ENCODE measurements around the gene MIGA2.
"Not testable (repeated sequence)": the region's sequence is repeated elsewhere in the genome, so short reads cannot be mapped to it uniquely, and the experiment has no call there.

Gene MIGA2

DNA sequence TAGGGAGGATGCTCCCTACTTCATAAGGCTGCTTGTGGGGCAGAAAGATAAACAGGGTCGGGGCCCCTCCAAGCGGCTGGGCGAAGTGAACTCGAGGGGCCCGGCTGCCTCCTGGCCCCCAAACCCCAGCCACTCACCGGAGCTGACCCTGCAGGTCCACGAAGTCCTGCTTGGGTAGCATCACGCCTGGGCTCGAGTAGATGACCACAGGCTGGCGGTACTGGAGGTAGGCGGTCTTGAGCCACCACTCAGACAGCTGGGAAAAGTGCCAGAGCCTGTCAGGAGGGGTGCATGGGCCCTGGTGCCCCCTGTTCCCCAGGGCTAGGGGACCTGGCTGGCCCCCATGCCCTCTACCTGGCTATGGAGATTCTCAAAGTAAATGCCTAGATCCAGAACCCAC is 67.6 kb downstream of the MIGA2 start:
- DNase-seq = no peak

DNA sequence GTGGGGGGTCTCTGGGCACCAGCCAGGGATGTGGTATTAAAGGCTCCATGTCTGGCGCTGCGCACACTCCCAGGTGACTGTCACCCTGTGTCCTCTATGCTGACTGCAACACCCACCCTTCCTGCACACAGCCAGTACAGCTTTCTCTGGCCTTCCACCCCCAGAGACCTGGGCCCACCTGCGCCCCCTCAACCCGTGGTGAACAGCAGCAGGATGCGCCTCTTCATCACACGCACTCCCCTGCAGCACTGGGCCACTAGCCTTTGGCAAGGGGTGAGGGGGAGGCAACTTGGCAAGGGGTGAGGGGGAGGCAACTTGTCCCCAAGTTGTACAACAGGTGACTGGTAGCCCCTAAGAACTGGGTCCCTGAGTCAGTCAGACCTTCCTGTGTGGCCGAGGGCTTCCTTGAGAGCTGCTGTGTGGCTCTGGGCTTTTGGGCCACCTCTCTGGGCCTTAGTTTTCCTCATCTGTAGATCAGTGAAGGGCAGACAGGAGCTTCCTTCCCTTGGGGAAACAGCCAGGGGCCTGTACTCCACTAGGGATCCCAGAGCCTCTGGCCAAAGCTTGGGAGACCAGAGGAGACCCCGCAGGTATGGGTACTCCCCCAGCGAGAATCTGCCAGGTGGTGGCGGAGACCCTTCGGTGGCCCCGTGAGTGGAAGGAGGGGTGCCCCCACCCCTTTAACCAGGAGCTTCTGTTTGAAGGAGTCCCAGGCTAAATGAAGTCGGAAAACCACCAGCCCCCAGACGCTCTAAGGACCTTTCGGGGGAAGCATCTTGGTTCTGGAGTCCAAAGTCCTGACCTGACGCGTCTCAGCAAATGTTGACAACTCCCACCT is 69.7 kb downstream of the MIGA2 start:
- DNase-seq = no peak

DNA sequence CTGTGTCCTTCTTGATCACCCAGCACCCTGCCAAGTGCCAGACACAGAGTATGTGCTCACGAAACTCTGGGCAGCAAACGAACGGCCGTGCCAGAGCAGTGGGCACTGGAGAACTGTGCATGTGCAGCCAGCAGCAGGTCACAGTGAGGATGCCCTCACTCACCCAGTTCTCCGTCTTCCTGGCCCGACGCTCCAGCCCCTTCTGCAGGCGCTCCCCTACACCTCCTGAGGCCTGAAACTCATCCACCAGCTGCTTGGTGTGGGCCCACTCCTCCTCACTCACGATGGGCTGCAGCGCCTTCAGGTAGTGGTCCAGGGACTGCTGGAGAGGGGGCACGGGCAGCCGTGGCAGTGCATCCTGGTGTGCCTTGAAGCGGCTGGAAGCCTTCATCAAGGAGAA is 71.2 kb downstream of the MIGA2 start:
- no peak for DNase-seq

DNA sequence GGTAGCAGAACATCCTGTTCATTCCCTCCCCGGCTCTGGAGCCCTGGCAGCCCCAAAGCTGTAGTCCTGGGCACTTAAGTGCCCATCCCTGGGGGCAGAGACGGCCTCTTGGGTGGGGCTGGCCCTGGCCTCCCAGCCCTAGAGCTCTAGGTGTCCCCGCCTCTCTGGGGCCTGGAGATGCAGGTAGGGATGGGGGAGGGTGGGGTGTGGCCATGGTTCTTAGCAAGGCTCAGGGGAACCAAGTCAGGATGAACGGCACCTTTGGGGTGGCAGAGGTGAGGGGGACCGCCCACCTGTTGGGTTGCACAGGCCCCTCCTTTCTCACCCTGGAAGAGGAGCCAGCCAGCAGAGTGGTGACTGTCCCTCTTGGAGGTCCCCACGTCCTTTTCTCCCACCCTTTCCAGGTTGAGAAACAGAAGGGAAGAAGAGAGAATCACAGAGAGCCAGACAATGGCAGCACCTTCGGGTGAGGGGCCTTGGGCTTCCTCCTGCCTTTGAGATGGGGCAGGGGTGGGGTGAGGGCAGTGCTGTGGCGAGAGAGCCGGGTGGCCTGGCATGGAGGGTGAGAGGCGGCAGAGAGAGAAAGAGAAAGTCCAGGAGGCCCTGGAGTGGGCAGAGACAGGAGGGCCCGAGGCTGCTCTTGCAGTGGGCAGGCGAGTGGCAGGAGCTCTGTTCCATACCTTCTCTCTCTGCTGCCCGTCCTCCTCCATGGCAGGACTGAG is 71.8 kb downstream of the MIGA2 start:
- no peak for DNase-seq

DNA sequence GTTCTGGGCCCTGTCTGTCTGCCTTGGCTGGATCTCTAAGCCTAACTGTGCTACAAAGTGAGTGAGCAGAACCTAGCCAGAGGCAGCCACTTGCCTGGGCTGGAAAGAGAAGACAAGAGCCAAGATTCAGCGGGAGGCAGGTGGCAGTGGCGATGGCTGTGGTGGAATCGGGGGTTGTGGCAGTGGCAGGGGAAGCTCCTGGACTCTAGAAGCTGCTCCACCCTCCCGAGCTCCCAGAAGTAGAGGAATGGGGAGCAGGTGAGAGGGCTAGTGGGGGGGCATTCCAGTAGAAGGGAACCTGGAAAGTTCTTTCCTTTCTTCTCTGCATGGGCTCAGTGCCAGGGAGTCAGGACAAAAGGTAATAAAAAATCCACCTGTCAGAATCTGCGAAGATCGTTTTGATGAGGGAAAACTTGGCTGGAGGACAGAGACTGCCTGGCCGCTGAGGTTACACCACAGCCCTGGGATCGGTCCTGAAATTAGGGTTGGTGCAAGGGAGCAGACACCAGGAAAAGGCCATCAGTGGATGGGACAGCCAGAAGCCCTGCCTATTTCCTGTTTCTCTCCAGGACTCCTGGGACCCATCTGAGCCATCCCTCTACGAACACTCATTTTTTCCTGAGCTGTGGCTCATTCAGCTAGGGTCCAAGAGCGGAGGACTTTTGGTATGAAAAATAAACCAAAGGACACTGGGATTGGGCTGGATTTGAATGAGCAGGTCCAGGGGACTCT is 72.5 kb downstream of the MIGA2 start:
- DNase-seq = no peak

DNA sequence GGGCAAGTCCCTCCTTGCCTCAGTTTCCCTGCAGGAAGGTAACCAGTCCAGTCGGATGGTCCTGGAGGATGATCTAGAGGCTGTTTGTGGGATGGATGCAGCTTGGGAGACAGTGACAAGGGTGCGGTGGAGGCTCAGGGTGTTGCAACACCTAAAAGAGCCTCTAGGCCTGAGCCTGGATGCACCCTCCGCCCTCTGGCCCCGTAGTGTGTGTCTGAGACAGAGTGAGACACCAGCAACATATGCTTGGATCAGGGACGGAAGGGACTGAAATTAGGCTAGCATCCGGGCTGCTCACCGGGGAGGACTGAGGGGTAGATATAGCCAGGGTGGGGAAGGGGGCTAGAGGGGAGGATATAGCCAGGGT is 73.1 kb downstream of the MIGA2 start:
- no peak for DNase-seq

DNA sequence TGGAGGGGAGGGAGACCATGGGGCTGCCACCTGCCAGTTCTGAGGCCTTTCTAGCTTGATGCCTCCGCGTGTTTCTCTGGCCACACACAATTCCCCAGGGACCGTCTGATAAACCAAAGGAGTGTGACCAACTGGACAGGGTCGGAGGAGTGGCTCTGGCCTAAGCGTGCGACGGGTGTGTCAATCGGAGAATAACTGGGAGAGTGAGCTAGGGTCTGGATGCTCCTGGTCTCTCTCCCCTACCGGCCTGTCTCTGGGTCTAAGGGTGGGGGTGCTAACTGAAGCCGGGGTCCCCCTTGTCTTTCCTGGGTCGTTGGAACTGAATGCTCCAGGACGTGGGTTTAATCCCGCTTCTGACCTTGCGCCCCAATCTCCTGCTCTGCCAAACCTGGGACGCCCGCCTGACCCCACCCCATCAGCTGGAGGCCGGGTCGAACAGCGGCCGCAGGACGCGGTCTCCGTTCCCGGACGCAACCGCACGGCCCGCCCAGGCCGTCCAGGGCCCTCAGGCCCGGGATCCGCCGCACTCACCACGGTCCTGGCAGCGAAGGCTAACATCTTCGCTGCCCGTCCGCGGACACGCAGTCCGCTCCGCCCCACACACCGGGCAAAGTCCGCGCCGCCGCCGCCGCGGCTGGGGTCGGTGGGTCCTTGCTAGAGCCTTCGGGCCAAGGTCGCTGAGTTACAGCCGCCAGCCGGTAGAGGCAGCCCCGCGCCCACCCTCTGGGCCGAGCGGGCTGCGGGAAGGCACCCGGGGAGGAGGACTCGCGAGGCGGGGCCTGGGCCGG is 73.7 kb downstream of the MIGA2 start:
- DNase-seq = no peak

DNA sequence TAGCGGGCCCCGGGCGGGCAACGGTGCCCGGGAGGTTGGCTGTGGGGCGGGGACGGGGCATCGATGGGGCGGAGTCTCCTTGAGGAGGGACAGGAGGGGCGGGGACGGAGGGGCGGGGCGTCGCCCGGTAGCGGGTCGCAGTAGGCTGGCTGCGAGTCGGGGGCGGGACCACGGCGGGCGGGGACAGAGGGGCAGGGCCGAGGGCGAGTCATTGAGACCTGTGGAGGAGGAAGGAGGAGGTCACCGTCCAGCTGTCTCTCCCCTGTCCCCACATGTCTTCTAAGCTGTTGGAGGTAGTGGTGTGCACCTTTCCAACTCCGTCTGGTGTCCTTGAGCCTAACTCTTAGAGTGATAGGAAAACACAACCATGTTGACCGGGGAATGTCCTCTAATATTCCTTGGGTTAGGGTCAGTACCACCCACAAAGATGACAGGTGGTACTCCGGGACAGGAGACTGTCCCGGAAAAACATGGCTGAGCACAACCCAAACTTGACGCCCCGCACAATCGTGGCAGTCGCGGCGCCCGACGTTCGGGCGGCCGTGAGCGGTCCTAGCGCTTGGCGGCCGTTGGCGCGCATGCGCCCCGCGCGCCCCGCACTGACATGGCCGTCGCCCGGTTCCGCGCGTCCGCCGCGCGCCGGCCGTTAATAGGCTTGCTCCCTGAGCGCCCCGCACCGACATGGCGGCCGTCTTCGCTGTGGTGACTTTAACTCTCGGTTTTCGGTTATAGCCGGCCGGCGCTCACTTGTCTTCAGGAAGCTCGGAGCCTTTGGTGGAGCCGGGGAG is 74.5 kb downstream of the MIGA2 start, which contains the start of the genes CRAT and PTPA:
CRAT (minus strand) TSS at position 54 of the 788 bp plus-strand sequence. CDS start 284 bp downstream, outside the sequence.
PTPA (plus strand) TSS at position 676 of the 788 bp plus-strand sequence. CDS start 186 bp downstream, outside the sequence.
- DNase-seq = peak; percentile 69

DNA sequence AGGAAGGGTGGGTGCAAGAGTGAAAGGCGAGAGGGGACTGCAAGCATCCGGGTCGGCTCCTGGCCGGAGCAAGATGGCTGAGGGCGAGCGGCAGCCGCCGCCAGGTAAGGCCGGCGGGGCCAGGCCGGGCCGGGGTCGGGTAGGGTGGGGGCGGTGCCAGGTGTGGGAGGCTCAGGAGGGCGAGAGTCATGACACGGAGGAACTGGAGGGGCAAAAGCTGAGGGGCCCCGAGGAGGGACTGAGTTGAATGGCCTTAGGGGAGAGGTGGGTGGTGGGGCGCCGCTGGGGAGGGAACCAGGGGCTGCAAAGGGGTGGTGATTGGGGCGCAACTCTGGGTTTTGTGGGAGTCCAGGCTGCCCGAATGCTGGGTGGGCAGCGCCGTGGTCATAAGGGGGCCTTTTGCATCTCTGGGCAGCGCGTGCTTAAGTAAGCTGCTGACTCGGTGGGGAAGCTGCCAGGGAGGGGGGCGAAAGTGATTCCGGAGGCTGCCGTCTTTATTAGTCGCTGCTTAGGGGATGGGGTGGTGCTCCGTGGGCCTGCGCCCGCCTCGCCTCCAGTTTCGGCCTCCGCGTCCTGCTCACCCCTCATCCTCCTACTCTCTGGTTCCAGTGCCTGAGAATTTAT is 75.2 kb downstream of the MIGA2 start:
- no peak for DNase-seq

DNA sequence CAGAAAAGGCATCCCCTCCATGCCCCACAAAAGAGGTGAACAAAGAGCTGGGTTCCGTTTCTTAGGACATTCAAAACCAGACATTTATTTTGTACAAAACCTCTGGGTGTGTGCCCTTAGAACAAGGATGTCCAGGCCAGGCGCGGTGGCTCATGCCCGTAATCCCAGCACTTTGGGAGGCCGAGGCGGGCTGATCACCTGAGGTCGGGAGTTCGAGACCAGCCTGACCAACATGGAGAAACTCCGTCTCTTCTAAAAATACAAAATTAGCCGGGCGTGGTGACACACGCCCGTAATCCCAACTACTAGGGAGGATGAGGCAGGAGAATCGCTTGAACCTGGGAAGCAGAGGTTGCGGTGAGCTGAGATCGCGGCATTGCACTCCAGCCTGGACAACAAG is 76.1 kb downstream of the MIGA2 start:
- not testable (repeated sequence) for DNase-seq

DNA sequence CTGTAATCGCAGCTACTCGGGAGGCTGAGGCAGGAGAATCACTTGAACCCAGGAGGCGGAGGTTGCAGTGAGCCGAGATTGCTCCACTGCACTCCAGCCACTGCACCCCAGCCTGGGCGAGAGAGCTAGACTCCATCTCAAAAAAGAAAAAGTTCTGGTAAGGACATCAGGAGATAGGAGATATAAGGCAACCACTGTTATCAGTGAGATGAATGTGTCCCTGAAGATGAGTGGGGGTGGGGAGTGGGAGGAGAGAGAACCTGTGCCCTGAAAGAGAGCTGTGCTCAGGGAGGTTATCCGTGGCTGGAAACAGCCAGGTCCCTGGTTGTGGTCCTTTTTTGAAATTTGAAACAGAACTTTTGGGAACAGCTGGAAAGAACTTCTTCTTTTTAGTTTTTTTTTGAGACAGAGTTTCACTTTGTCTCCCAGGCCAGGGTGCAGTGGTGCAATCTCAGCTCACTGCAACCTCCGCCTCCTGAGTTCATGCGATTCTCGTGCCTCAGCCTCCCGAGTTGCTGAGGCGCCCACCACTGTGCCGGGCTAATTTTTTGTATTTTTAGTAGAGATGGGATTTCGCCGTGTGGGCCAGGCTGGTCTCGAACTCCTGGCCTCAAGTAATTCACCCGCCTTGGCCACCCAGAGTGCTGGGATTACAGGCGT is 77.3 kb downstream of the MIGA2 start:
- no peak for DNase-seq

DNA sequence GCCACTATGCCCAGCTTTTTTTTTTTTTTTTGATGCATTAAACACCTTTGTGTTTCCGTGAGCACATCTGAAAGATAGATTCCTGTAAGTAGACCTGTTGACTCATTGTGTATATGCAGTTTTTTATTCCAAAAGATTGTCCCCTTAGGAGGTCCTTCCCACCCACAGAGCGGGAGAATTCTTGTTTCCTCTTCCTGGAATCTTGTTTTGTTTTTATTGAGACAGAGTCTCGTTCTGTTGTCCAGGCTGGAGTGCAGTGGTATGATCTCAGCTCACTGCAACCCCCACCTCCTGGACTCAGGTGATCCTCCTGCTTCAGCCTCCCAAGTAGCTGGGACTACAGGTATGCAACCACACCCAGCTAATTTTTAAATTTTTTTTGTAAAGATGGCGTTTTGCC is 82.4 kb downstream of the MIGA2 start:
- no peak for DNase-seq

DNA sequence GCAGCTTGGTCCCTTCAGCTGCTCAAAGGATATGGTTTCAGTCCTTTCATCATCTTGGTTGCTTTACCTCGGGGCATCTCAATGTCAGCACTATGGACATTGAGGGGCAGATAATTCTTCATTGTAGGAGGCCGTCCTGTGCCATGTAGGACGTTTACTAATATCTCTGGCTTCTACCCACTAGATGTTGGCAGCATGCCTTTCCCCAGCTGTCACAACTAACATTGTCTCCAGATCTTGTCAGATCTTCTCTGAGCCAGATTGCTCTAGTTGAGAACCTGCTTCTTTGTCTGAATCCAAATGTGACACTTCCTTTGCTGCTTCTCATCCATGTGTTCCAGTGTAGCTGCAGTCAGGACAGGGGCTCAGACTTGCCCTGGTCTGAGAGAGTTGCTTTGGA is 85.1 kb downstream of the MIGA2 start:
- no peak for DNase-seq
